ENCODE results near the gene SULT1C3.

DNA sequence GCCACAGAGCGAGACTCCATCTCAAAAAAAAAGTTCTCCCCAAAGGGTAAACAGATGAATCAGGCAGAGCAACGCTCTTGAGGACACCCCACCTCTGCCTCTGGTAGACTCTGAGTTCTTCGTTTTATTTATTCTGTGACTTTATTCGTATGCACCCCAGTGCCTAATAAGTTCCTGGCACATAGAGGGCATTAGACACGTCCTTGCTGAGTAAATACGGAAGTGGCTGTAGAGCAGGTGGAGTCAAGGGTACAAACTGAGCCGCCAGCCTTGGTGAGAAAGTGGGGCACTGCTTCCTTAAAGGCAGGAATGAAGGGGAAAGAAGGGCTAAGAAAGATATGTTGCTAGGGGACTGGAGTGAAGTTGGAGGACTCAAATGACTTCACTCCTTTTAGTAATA lies 61.8 kb downstream of the SULT1C3 start:
- TF ChIP-seq CTCF (optimal IDR thresholded peaks at IDR 0.05 in 1 of 3, IDR thresholded peaks at IDR 0.05 in 1 of 3, conservative IDR thresholded peaks at IDR 0.05 in 1 of 3; ENCODE audit: extremely low read depth in 1 of 3, insufficient read depth in 2 of 3, low read length in 3 of 3) (no peak), EZH2 (IDR thresholded peaks at IDR 0.05; ENCODE audit: low read length) (no peak)

All from keratinocyte (primary cell).